Omental fat pad (tissue), 4 donors: ENCODE measurements around the gene GRIK1. TPM values are rescaled to one million over a fixed set of nuclear protein-coding genes. Genes with fewer than 3 reads are reported as not detected.

ENCODE experiments used
- ATAC-seq: fragments of 150-250 bp; one replicate; pipeline ENCODE4 v1.9.1; 2016; ENCODE audit warnings: mild to moderate bottlenecking, moderate library complexity; ENCODE audit not compliant: low FRiP score
- DNase-seq: peaks from one replicate; pipeline ENCODE4 v3.0.0-alpha.2; 2019; ENCODE audit warnings: low spot score
- CTCF ChIP-seq, 3 donors: fragments of 450-650 bp; IDR thresholded peaks; one replicate each; pipeline ENCODE4 v1.5.1; 2016 to 2017; ENCODE audit warnings: antibody characterized with exemption in 3 of 3, mild to moderate bottlenecking in 3 of 3, moderate library complexity in 2 of 3
- total RNA-seq, 4 donors: library from RNA; depleted of rRNA; stranded (reverse); fragments of >200 nt; gene quantifications; one replicate each; pipeline ENCODE4 v1.1.0, GENCODE V29; 2016

The GRIK1 gene
- total RNA-seq, 4 donors from 2014 or later = 0.09 to 0.44 (median 0.32) TPM; not detected in 1

DNA sequence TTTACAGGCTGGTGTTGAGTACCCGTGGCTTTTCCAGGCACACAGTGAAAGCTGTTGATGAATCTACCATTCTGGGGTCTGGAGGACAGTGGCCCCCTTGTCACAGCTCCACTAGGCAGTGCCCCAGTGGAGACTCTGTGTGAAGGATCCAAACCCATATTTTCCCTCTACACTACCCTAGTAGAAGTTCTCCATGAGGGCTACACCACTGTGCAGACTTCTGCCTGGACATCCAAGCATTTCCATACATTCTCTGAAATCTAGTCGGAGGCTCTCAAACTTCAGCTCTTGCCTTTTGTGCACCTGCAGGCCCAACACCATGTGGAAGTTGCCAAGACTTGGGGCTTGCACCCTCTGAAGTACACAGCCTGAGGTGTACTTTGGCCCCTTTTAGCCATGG lies 413.3 kb downstream of the GRIK1 start:
- no peak for TF ChIP-seq CTCF (IDR thresholded peaks at IDR 0.05)
- DNase-seq (no peak), ATAC-seq (no peak)

DNA sequence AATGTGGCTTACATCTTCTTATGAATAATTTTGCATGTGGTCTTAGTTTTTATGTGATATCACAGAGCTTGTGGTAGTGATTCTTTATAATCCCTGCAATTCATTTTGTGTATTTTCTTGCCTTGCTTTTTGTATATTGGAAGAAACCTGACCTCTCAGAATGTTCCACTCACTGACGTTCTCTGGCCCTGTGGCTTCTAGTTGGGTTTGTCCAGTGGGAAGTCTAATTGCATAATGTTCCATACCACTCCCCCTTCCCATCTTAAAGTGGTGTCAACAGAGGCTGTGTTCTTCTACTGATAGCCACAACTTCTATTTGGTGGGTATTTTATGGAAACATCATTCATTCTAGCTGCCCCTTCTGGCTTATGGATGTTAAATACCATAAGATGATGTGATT lies 415.7 kb downstream of the GRIK1 start:
- TF ChIP-seq CTCF (IDR thresholded peaks at IDR 0.05) = no peak
- ATAC-seq = no peak
- DNase-seq = no peak

DNA sequence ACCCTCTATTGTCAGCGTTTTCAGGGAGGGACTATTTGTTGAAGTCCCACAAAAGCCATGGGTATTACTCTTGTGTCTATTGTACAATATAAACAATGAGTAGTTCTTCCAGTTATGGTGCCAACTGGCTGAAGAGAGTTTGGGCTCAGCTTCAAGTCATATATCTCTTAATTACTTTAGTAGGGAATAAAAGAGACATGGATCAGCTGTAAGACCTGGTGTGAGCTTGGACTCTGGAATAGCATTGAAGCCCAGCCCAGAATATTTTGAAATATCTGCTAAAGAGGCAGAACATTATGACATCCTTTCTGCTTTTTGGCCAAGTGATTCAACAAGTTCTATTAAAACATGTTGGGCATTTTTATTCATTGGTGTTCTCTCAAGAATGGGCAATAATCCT lies 416.1 kb downstream of the GRIK1 start:
- no peak for TF ChIP-seq CTCF (IDR thresholded peaks at IDR 0.05)
- peak; percentile 66 for ATAC-seq
- DNase-seq = no peak

DNA sequence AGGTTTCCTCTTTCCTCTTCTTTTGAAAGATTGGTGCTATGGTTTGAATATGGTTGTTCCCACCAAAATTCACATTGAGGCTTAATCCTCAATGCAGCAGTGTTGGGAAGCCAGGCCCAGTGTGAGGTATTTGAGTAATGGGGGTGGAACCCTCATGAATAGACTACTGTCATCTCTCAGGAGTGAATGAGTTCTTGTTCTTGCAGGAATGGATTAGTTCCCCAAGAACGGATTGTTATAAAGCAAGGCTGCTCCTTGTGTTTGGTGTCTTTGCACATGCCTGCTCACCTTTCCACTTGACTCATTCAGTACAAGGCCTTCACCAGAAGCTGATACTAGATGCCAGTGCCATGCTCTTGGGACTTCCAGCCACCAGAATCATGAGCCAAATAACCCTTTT lies 417.9 kb downstream of the GRIK1 start:
- TF ChIP-seq CTCF (IDR thresholded peaks at IDR 0.05) = no peak
- DNase-seq = no peak
- ATAC-seq = no peak

- ATAC-seq = no peak
- TF ChIP-seq CTCF (IDR thresholded peaks at IDR 0.05) = no peak
- DNase-seq = no peak
Observed at GRCh38 chr21:29520171-29520570, 419.6 kb downstream of the GRIK1 start.

DNA sequence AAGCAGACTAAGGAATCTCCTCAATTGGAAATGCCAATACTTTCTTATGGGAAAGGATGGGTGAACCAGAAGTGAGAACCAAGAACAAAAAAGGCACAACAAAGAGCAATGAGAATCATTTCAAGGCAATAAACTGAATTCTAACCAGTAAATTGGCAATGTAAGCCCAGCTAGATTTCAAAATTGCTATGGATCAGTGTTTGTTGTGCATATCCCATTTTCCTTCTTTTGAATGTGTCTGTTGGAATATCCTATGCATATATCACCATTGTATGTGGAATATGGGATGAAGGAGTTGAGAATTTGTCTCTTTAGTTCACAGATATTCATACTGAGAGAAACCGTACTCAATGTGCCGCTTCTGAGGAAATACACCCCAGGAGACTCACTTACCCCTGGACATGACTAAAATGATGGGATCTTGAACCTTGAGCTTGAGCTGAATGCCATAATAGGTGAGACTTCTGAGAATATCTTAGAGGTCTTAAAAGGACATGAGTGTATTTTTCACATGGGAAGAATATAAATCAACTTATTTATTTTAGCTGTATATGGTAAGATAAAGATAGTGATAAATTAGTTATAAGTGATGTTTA lies 425.0 kb downstream of the GRIK1 start:
- DNase-seq = no peak
- no peak for ATAC-seq
- TF ChIP-seq CTCF (IDR thresholded peaks at IDR 0.05) = no peak

GRCh38 chr21:29513535-29513934 lies 426.3 kb downstream of the GRIK1 start:
- no peak for DNase-seq
- no peak for ATAC-seq
- TF ChIP-seq CTCF (IDR thresholded peaks at IDR 0.05) = no peak
